GOT3 (cell line): ENCODE measurements around the gene C11orf52.
"Not testable (repeated sequence)": the region's sequence is repeated elsewhere in the genome, so short reads cannot be mapped to it uniquely, and the experiment has no call there.

Experiments used
- DNase-seq: peaks from one replicate; lab custom pipeline; 2025; ENCODE audit warnings: mixed read lengths; lab: John Stamatoyannopoulos, UW

Gene C11orf52

GRCh38 chr11:111918390-111919256 lies at the start of gene C11orf52:
C11orf52 (plus strand) TSS chr11:111918913; CDS start chr11:111918973, 60 bp downstream.
- no peak for DNase-seq

DNA sequence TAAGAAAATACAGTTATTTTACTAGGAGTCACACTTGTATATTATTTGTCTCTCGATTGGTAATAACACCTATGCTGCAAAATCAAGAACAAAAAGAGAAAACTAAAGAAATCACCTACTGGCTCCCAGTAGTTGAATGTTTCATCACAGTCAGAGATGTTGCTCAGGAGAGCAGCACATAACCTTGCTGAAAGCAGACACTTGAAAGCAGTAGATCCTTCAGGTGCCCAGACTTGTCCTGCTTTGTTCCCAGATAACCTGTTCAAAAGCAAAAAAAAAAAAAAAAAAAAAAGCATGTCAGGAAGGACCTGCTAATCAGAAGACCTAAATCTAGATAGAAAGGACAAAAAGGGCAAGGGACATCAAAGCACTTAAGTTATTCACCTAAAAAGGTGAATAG lies 48.6 kb upstream of the C11orf52 start:
- no peak for DNase-seq

DNA sequence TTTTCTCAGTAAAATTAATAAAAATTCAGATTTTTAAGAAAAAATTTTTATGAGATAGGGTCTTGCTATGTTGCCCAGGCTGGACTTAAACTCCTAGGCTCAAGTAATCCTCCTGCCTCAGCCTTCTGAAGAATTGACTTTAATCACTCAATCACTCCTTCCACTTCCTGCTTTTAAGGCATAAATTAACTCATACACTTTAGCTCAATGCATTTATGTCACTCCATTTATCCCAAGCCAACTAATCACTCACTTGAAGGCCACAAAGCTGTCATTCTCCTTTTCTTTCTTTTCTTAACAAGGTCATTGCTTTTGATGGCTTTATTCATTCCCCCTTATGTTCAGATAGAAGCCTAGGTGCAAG lies 48.2 kb upstream of the C11orf52 start:
- no peak for DNase-seq

- peak; percentile 26 for DNase-seq
Observed at GRCh38 chr11:111870886-111871692, 47.6 kb upstream of the C11orf52 start, which contains the start of gene ALG9. ALG9 (minus strand) TSS chr11:111871581; CDS start chr11:111871482, 99 bp downstream.

DNA sequence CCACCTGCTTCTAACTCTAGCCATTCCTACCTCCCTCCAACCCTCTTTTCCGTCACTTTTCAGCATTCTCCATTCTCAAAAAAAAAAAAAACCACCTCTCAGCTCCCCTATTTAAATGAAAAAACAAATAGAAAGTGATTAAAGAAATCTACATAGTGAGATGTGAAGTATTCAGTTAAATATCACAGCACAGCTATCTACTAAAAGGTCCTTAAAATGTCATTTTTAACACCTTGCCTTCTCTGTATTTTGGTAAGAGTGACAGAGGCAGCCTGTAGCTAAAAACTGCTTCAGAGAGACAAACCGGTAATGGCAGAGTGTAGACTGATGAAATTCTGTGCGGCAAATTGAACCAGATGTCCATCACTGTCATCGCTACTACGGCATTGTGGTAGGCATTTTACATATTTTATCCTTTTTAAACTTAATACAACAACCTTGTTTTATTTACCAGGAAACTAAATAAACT lies 47.0 kb upstream of the C11orf52 start:
- DNase-seq, result no peak

DNA sequence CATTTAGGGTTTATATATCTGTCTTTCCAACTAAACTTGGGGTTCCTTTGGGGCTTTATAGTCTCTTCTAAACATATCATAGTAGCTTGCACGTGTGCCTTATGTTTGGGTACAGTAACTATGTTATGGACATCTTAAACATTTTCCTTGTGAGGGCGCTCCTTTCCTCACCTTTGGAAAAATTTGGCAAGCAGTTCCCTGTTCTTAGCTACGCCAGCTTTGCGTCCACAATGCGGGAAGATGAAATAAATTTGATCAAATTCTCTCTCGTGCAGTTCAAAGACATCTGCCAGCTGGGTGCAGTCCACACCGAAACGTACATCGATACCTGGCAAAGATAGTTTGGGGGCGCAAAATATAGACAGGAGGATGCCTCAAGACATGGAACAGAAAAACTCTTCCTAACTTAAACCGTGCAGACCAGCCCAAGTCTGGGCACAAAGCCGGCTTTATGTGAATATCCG lies 40.3 kb upstream of the C11orf52 start:
- DNase-seq, result no peak

DNA sequence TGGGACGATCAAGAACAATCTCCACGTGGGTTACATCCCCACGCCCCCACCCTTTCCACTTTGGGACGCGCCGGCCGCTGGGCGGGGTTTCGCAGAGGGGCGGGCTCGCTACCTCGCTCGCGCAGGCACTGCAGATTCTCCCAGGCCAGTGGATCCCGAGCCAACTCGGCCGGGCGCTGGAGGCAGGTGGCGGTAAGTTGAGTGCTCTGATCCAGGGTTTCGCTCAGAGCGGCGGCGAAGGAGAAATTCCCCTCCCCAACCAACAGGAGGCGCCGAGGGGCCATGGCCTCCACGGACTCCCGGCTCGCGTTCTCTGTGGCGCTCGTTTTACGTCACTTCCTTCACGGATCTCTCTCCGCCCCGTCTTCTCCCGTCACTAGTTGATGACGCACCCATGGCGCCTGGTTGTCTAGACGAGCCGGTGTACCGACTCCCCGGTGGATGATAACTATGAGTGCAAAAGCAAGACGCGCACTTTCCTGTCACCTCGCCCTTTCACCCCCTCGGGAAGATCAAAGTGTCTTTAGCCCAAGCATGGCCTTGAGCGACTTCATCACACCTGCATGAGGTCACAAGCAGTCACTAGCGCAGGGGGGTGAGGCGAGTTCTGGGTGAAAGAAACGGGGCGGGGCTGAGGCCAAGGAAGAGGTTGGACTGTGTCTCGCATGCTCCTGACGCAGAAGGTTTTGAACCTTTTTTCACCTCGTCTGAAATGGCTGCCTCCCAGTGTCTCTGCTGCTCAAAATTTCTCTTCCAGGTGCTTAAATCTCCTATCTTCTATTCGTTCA lies 39.7 kb upstream of the C11orf52 start, which contains the start of the genes CFAP68 and FDXACB1:
Gene CFAP68, plus strand, starts transcription at position 693 of the 788 bp plus-strand sequence. Its CDS starts 20 bp downstream, at position 713.
Gene FDXACB1, minus strand, starts transcription at position 317 of the 788 bp plus-strand sequence. Its CDS starts 33 bp downstream, at position 284.
- peak; percentile 63 for DNase-seq

- no peak for DNase-seq
Observed at GRCh38 chr11:111879637-111879960, 39.1 kb upstream of the C11orf52 start.

DNA sequence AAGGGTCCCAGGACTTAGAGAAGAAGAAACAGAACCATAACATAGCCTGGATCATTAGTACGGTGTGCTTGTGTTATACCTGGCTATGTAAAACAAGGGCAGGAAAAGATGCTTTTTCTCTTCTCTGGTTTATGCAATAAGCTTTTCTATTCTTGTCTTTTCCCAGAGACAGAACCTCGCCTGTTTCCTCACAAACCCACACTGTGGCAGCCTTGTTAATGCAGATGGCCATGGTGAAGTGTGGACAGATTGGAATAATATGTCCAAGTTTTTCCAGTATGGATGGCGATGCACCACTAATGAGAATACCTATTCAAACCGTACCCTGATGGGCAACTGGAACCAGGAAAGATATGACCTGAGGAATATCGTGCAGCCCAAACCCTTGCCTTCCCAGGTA lies 36.5 kb upstream of the C11orf52 start:
- DNase-seq, result no peak

DNA sequence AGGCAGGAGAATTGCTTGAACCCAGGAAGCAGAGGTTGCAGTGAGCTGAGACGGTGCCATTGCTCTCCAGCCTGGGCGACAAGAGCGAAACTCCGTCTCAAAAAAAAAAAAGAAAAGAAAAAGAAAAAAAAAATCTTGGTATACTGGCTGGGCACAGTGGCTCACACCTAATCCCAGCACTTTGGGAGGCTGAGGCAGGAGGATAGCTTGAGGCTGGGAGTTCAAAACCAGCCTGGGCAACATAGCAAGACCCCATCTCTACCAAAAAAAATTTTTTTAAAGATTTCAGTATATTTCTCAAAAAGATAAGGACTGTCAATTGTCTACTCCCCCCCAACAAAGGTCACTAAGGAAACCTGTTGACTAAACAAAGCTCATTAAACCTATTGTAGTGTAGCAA lies 33.7 kb upstream of the C11orf52 start:
- not testable (repeated sequence) for DNase-seq

GRCh38 chr11:111886032-111886431 lies 32.7 kb upstream of the C11orf52 start:
- no peak for DNase-seq

GRCh38 chr11:111886844-111887243 lies 31.9 kb upstream of the C11orf52 start:
- DNase-seq, result no peak

GRCh38 chr11:111905411-111905810 lies 13.3 kb upstream of the C11orf52 start:
- no peak for DNase-seq

GRCh38 chr11:111906680-111907079 lies 12.0 kb upstream of the C11orf52 start:
- no peak for DNase-seq

GRCh38 chr11:111908639-111909305 lies 9.9 kb upstream of the C11orf52 start:
- no peak for DNase-seq

DNA sequence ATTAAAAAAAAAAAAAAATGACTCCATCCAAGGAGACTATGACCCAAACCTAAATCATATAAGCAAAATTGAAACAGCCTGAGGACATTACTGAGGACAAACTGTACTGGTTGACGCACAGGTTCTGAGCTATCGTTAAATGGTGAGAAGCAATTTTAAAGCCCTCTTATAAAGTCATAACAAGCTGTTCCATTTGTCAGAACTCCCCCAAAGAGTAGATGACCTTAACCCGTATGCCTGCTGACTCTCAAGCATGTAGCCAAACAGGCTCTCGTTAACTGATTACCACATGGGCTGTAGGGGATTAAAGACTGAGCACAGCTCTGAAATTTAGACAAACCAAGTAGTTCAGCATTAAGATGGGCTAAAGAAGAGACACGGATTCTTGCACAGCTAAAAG lies 9.3 kb upstream of the C11orf52 start:
- no peak for DNase-seq

DNA sequence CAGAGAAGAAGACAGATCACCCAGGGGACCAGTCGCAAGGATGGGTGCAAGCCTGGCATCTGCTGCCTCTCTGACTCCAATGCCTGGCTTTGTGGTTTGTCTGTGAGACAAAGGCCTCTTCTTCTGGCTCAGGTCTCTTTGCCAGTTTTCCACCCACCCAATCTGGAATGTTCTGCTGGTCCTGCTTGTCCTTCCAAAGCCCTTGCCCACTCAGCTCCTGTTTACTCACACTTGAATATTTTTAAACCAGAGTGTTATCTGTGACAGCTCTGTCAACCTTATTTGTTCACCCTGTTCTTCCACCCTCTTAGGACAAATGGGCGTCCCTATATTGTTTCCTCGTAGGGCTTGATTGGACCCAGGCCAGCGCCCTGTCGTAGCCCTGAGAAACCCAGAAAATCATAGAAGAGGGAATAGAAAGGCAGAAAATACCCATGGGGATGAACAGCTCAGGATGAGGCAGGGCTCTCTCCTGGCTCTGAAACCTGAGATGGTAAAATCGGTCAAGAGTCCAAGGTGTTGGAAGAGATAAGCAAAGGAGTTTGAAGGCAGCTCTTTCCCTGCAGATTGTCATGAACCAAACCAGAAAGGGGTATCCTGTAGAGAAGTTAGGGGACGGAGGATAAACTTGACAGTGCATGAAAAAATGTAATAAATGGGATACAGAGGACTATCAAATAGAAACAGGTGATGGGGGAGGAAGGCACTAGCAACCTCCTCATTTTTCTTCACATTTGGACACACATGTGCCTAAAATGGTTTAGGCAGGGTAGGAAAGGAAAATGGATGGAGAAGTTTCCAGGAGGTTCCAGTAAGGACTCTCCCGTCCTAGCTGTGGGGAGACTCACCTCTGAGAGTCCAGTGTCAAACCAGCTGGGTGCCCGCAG lies 7.8 kb upstream of the C11orf52 start:
- no peak for DNase-seq

DNA sequence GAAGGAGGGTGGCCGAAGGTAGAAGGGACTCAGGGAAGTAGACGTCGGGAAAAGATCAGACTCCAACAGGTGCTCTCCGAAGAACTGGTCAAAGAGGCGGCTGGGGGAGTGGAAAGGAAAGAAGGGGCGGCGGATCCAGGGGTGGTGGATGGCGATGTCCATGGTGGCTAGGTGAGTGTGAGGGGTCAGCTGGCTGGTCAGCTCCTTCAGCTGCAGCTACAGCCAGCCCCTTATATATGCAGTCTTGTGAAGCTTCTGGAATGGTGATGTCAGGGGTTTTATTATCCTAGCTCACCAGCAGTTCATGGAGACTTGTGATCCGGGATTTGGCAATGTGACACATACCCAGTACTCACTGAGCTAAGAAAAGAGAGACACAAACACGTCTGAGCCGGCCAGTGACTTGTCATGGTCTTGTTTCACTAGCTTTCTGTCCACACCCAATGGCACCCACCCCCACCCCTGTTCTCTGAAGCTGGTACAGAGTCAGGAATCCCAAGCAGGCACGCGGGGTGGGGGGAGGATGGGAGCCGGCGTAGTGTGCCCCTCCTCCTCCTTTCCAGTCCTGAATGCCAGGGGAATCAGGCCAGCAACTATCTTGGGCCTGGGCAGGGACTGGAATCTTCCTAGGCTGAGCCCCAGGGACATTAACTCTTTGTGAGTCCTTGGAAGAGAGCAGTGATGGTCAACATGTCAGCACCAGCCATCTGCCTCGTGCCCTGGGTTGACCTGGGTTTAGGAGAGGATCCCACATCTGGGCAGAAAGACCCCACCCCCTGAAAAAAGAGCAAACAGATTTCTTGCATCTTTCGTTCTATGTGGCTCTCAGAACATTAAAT lies 6.9 kb upstream of the C11orf52 start, which contains the start of gene CRYAB:
Gene CRYAB, minus strand, starts transcription at position 208 of the 839 bp plus-strand sequence. Its CDS starts 46 bp downstream, at position 162.
- DNase-seq, result peak; percentile 34

DNA sequence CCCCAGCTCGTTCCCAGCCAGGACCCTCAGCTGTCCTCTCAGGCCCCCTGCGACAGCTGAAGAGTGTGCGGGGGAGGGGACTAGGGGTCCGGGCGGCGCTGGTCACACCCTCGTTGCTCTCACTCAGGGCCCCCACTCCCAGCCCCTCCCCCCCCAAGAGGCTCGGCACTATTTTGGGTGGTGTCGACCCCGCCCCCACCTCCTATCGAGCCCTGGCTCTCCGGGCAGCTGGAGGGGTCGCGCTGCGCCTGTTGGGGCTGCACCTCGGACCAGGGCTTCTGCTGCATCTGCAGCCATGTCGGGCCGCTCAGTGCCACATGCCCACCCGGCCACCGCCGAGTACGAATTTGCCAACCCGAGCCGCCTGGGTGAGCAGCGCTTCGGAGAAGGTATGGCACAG lies 6.2 kb upstream of the C11orf52 start, which contains the start of gene HSPB2:
Gene HSPB2, plus strand, starts transcription at position 200 of the 400 bp plus-strand sequence. Its CDS starts 96 bp downstream, at position 296.
- DNase-seq, result no peak
